HG02938 (cell line): Measurements from ENCODE around the gene ABCA1.
"Not testable (repeated sequence)": the region's sequence is repeated elsewhere in the genome, so short reads cannot be mapped to it uniquely, and the experiment has no call there.

Experiments
- ATAC-seq: cut with Tn5 transposase; IDR thresholded peaks from one replicate; pipeline ENCODE4 v1.9.1; 2021; ENCODE audit warnings: mild to moderate bottlenecking, moderate library complexity; ENCODE audit not compliant: unreplicated experiment

The ABCA1 gene, protein sequence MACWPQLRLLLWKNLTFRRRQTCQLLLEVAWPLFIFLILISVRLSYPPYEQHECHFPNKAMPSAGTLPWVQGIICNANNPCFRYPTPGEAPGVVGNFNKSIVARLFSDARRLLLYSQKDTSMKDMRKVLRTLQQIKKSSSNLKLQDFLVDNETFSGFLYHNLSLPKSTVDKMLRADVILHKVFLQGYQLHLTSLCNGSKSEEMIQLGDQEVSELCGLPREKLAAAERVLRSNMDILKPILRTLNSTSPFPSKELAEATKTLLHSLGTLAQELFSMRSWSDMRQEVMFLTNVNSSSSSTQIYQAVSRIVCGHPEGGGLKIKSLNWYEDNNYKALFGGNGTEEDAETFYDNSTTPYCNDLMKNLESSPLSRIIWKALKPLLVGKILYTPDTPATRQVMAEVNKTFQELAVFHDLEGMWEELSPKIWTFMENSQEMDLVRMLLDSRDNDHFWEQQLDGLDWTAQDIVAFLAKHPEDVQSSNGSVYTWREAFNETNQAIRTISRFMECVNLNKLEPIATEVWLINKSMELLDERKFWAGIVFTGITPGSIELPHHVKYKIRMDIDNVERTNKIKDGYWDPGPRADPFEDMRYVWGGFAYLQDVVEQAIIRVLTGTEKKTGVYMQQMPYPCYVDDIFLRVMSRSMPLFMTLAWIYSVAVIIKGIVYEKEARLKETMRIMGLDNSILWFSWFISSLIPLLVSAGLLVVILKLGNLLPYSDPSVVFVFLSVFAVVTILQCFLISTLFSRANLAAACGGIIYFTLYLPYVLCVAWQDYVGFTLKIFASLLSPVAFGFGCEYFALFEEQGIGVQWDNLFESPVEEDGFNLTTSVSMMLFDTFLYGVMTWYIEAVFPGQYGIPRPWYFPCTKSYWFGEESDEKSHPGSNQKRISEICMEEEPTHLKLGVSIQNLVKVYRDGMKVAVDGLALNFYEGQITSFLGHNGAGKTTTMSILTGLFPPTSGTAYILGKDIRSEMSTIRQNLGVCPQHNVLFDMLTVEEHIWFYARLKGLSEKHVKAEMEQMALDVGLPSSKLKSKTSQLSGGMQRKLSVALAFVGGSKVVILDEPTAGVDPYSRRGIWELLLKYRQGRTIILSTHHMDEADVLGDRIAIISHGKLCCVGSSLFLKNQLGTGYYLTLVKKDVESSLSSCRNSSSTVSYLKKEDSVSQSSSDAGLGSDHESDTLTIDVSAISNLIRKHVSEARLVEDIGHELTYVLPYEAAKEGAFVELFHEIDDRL (N-terminal part only)

DNA sequence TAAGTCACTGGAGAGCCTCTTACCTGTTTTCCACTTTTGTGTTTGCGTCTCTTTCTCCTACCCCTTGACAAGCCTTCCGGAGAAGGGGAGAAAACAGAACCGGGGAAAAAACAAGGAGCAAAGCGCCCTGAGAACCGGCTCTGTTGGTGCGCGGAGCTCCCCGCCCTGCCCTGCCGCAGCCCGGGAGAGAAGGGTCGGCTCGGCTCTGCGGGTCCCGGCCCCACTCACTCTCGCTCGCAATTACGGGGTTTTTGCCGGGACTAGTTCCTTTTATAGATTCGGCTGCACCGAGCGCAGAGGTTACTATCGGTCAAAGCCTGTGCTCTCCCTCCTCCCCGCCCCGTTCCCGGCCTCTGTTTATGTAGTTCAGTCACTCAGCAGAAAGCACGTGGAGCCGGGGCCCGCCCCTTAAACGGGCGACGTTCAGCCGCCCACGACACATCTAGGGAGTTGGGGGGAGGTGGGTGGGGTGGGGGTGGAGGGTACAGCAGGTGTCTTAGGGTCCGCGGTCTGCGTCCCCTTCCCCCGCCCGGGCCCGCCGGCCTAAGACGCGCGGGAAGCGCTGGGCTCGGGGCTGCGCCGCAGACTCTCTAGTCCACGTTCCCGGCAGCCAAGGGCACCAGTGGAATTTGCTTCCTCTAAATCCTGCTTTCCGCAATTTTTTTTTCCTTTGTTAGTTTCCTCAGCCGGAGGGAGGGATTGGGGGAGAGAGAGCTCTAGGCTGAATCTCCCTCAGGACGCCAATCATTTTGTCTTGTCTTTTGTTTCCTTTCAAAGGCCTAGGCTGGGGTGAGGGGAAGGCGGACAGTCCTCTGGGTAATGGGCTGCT, at the start of gene ABCA1:
ABCA1 (minus strand) TSS at position 244 of the 829 bp plus-strand sequence. CDS start 24,476 bp downstream, outside the sequence.
- ATAC-seq: peak; percentile 52

DNA sequence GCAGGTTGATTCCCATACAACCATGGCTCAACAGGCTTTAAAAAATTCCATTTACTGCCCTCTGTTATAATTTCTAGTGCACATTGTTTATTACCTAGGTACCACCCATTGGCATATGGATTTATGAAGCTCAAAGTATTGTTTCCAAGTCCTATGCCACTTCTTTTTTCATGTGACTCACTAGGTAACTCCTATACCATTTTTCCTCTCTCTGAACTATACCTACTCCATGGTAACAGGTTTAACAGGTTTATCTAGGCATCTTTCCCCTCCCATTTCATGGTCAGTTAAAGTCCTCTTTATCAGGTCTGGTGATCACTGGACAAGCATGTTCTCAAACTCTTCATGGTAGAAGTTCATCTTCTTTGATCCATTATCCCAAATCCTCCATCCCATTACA, 49.6 kb upstream of the ABCA1 start:
- ATAC-seq: no peak

DNA sequence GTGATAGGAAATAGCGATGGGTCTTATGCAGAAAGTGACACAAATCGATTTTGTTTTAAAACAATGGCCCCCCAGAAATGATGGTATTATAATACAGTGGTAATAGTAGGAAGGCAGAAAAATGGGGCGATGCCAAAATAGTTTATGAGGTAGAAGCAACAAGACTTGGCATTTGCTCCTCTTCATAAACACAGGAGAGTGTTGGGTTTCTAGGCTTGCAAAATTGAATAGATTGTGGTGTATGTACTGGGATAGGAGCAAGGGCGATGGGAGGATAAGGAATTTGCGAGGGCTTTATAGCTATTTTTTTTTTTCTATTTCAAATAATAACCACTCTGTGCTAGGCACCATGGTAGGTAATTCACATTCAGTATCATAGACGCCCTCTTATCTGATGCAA, 49.2 kb upstream of the ABCA1 start:
- ATAC-seq: no peak

DNA sequence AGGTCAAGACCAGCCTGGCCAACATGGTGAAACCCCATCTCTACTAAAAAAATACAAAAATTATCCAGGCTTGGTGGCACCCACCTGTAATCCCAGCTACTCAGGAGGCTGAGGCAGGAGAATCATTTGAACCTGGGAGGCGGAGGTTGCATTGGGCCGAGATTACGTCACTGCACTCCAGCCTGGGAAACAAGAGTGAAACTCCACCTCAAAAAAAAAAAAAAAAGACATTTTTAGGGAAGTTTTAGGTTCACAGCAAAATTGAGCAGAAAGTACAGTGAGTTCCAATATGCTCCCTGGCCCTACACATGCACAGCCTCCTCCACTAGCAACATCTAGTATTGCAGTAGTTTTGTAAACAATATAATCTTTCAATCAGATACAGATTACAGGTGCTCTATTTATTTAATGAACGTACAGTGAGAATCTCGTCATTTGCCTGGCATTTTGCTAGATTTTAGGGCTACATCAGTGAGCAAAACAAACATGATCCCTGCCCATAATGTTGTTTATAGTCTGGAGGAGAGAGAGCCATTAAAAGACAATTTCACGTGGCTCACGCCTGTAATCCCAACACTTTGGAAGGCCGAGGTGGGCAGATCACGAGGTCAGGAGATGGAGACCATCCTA, 48.1 kb upstream of the ABCA1 start:
- not testable (repeated sequence) for ATAC-seq

DNA sequence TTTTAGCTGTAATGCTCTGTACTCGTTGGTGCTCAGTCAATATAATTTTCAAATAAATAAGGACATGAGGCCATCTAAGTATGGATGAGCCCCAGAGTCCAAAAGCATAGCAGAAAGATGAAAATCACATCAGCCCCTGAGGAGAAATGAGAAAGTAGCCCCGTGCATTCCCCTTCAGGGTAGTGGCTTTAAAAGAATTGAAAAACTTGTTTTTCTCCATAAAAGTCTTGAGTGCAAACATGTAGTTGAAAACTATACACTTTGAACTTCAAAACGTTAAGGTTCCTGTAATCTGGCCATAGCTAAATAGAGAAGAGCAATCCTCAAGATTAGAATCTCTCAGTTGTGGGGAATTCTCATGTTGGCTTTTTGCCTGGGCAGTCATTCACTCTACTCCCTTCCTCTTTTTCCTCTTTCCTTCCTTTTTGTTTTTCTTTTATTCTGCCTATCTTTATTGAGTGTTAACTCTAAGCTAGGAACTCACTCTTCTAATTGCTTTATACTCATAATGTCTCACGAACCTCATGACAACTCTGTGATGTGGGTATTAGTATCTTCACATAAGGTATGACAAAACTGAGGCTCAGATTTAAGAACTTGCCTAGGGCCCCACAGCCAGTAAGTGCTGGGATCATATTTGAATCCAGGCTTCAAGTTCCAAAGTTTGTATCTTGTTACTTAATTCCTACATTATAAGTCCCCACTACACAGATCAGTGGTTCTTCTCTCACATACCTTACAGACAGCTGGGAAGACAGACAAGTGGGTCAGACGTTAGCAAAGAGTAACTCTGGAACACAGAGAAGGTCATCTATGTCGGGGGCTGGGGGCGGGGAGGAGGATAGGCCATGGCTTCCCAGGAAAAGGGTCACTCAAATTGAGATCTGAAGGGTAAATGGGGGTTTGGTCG, 46.4 kb upstream of the ABCA1 start:
- no peak for ATAC-seq

DNA sequence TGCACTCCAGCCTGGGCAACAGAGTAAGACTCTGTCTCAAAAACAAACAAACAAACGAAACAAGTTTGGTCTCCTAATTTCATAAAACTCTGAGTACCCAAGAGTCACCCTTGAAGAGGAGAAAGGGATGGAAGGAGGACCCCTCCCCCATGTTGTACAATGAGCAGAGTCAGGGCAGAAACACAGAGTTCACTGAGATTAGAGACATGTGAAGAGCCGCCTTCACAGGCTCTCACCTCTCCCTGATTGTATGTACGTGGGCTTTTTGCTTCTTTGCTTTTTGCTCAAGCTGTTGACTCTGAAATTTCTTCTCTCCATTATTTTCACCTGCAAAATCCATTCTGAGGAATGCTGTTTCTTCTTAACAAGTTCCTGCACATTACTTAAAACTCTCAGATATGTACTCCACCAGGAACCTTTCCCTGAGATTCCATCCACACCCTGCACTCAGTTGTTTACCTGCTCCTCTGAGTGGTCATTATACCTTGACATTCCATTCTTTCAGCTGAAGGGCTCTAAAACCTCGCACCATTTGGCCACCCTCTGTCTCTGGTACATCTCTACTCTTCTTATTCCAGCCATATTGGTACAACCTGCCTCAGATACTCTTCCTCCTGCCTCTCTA, 44.4 kb upstream of the ABCA1 start:
- ATAC-seq: no peak

DNA sequence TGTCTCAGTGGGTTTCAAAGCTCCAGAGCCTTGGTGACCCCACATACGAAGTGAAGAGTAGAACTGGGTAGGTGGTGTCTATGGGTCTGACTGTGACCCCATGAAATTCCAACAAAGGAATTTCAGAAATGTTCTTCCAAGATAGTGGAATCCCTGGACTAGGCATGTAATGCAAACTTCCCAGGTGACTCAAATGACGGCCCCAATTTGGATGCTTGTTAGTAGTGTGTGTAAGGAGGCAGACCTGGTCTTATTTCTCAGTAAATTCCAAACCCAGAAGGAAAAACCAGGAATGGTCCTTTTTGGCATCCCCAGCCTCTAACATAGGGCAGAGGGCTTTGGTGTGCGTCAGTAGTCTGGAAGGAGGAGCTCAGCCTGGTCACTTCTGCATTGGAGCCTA, 43.6 kb upstream of the ABCA1 start:
- ATAC-seq: no peak

DNA sequence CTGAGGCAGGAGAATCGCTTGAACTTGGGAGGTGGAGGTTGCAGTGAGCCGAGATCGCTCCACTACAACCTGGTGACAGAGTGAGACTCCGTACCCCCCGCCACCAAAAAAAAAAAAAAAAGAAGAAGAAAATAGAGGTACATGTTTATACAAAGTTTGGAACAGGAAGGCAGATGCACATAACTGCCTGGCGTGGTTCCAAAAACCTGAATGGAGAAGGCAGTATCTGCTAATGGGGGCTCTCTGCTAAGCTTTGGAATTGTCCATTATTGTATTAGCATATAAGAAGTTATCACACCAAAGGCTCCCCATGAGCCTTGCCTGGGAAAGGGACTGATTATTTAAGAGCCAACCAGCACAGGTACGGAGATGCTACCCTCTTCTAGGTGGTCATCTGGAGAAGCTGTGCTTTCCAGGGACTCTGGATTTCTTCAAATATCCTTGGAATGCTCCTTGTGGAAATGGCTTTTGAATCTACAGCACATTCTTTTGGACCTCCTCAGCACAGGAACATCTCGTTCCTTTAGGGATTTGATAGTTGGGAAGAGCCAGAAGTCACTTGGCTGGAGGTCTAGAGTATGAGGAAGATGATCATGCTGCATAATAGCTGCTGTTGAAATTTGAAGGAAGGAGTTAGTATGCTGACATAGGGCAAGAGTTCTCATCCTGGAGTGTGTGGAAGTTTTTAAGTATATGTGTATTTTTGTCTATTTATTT, 42.5 kb upstream of the ABCA1 start:
- ATAC-seq: no peak

DNA sequence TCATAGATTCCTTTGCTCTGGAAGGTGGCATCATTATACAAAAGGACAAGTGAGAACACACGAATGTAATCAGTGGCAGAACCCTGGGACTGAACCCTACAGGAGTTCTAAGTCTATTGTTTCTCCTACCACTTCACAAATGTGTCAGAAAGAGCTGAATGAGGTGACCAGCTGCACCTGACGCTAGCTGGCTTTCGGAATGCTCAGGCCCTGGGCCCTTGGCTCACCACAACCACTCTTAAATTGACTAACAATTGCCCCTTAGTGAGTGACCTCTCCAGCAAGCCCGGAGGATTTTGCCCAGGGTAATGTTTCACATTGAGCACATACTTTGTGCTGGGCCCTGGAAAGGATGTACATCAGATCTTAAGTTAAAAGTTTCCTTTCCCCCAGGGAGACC, 41.2 kb upstream of the ABCA1 start:
- ATAC-seq: no peak

DNA sequence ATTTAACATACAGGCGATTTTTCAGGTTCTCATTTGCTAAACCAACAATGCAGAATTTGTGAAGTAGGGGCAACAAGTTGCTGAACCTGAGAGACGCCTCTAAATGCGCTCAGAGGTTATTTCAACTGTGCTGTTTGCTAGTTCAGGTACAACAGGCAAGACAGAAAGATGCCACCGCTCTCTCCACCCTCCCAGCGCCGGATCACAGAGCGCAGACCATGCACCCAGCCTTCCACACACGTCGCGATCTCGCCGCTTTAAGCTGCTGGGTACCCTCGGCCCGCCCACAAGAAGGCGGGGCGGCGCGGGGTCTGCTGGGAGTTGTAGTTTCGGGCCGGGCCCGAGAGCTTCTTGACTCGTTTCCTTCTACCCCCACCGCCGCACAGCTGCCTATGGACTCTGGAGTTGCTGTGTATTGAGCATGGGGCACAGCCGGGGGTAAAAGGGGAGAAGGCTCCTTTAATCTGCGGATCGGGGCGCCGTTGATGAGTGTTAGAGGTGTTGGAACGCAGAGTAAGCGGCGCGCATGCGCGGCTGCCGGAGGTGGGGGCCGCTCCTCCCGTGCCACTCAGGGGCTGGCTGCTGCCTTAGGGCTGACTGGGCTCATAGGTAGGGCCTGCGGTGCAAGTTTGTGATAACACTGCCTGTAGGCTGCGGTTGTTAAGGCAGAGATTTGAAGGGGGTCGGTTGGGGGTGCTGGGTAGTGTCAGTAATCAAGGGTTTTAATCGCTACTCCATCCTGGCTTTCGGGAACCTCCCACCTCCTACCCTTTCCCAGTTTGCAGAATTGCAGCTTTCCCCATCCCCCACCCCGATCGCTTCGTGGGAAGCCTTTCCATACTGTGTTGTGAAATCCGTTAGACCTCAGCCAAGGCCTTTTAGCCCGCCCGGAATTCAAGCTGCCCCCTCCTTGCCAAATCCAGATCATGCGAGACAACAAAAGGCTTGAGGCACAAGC, 40.3 kb upstream of the ABCA1 start:
- peak; percentile 99 for ATAC-seq

DNA sequence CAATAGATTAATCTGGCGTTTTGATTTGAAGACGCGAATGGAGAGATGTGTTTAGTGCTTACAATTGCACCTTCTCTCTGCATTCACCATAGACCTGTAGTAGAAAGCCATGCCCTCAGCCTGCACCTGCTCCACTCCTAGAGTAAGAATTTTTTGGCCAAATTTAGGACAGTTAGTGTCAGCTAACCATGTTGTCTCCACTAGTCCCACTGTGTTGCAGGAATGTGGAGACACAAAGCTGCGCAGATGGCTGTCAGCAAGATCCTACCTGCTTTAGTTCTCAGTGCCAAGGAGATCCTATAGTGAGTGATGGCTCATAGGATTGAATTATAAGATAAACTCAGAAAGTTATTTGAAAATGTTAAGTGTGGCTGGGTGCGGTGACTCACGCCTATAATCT, 35.1 kb upstream of the ABCA1 start:
- ATAC-seq: no peak

DNA sequence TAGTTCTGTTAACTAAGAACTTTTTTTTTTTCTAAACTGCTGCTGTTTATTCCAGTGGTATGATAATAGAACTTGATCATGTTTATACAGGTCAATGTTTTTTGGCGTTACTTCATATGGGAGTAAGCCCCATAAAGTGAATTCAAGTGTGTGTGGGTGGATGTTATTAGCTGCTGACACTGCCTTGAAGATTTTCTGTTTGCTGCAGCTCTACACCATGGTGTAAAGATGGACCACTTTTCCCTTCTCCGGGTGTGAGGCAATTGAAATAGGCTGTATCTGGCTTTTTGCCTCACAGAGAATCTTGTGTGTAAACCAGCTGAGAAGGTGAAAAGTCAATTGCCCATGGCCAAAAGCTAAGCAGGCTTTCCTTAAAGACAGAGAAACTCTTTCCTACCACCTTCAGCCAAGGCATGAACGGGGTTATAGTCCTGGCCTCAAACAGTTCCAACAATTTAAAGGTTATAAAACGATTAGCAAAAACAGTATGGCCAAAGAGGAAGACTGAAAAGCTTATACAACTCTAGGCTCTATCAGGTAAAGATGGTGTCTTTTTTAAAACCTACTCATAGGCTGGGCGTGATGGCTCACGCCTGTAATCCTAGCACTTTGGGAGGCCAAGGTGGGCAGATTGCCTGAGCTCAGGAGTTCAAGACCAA, 33.9 kb upstream of the ABCA1 start:
- ATAC-seq: no peak

DNA sequence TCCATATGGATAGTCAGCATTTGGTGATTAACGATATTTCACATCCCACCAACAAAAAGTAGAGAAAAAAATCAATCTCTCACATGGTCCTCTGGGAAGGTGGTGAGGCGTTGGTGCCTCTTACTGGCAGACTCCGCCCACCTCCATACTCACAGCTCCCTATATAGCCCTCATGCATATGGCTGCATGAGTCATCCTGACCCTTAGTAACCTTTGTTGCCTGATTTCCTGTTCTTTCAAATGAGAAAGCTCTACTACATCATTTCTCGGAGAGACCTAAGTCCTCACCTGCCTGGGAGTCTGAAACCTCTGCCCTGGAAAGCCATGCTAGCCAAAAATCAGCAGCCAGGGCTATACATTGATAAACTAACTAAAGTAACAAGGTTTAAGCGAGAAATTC, 33.3 kb upstream of the ABCA1 start:
- no peak for ATAC-seq

DNA sequence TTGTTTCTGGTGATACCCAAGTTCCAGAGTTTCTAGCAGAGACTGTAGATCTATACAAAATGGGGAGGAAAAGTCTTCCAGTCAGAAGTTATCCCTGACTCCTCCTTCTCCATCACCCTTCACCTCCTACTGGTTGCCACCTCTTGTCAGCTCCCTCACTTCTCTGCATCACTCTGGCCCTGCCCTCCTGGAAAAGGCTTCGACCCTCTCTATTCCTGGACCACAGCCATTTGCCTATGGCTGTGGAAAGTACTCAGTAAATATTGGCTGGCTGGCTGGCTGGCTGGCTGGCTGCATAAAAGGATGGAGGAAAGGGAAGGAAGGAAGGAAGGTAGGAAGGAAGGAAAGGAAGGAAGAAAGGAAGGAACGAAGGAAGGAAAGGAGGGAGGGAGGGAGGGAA, 32.7 kb upstream of the ABCA1 start:
- no peak for ATAC-seq

DNA sequence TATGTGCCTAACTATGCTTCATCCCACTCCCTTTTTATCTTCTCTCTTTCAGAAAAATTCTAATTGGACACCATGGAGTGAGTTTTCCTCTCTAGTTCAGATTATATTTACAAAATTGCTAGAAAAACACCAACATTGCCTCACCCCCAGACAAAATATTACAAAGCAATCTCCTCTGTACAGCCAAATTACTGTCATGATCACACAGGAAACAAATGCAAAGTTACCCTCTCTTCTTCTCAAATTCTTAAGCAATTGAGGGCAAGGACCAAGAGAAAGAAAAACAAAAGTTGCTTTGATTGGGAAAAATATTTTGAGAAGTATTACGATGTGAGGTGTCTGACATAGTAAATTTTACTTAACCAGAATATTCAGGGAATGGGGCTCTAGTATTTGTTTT, 30.8 kb upstream of the ABCA1 start:
- ATAC-seq: no peak

DNA sequence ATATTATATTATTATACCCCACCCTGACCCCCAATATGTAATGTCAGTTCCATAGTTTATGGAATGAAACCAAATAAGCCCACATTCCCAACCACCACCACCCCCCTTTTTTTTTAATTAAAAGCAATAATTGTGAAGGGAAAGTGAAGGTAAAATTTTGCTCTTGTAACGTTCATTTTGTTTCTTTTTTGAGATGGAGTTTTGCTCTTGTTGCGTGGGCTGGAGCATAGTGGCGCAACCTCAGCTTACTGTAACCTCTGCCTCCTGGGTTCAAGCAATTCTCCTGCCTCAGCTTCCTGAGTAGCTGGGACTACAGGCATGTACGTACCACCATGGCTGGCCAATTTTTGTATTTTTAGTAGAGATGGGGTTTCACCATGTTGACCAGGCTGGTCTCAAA, 30.1 kb upstream of the ABCA1 start:
- not testable (repeated sequence) for ATAC-seq
